ENCODE data around the gene CROCC2. TPM values are rescaled to one million over a fixed set of nuclear protein-coding genes. Genes with fewer than 3 reads are reported as not detected.

The CROCC2 gene
- total and polyA plus RNA-seq, 2 of the 13 experiments (the other 11 are each of a cell fraction or from before 2014, with no cell fraction given) = not detected

DNA sequence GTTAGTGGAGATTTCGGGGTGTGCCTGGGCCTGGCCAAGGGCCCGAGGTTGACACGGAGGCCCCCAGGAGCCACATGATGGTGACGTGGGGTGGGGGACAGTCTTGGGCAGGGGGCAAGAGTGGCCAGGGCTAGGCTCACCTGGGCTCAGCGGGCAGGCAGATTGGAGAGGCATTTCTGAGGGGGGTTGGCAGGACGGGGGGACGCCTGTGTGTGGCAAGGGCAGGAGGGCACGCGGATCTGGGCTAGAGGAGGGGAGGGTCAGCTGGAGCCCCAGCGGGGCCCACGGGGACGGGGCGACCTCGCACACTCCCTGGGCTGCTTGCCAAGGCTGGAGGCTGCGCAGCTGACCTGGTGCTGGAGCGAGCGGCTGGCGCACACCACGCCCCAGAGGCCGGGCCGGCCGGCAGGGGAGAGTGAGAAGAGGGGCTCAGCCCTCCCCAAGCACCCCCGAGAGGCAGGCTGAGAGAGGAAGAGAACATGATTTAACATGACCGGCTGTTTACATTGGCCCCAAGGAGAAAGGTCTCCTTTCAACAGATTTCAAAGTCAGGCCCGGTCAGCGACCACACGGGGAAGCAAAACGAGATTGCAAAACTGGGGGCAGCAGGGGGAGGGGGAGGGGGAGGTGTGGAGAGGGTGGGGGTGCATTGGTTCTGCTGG is 54.3 kb downstream of the CROCC2 start (continued):
- TF ChIP-seq, protein P1, sequence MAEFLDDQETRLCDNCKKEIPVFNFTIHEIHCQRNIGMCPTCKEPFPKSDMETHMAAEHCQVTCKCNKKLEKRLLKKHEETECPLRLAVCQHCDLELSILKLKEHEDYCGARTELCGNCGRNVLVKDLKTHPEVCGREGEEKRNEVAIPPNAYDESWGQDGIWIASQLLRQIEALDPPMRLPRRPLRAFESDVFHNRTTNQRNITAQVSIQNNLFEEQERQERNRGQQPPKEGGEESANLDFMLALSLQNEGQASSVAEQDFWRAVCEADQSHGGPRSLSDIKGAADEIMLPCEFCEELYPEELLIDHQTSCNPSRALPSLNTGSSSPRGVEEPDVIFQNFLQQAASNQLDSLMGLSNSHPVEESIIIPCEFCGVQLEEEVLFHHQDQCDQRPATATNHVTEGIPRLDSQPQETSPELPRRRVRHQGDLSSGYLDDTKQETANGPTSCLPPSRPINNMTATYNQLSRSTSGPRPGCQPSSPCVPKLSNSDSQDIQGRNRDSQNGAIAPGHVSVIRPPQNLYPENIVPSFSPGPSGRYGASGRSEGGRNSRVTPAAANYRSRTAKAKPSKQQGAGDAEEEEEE (CRISPR knock-in tag; IDR thresholded peaks at IDR 0.05; ENCODE audit: borderline replicate concordance) = peak; percentile 24; the same call in 1 of the 2 replicates
- TF ChIP-seq TCF7L2 (IDR thresholded peaks at IDR 0.05; ENCODE audit: low read depth, low read length) = no peak
- peak; percentile 60; the same call in 1 of the 2 replicates for TF ChIP-seq ZSCAN29 (CRISPR knock-in tag; conservative IDR thresholded peaks at IDR 0.05)
- TF ChIP-seq ZFP82 (CRISPR knock-in tag; IDR thresholded peaks at IDR 0.05; ENCODE audit: borderline replicate concordance) = no peak; the same call in 1 of the 2 replicates
- peak; percentile 67; the same call in 1 of the 2 replicates for TF ChIP-seq SIX4 (CRISPR knock-in tag; IDR thresholded peaks at IDR 0.05)
- TF ChIP-seq FOXO1 (CRISPR knock-in tag; IDR thresholded peaks at IDR 0.05) = peak; percentile 90
- no peak for TF ChIP-seq NBN (conservative IDR thresholded peaks at IDR 0.05)
- TF ChIP-seq ARNT (IDR thresholded peaks at IDR 0.05) = no peak
- no peak for TF ChIP-seq TERF1 (CRISPR knock-in tag; IDR thresholded peaks at IDR 0.05)
- peak; percentile 64; the same call in 1 of the 2 replicates for TF ChIP-seq ZNF205 (CRISPR knock-in tag; IDR thresholded peaks at IDR 0.05)
- TF ChIP-seq, protein P2, sequence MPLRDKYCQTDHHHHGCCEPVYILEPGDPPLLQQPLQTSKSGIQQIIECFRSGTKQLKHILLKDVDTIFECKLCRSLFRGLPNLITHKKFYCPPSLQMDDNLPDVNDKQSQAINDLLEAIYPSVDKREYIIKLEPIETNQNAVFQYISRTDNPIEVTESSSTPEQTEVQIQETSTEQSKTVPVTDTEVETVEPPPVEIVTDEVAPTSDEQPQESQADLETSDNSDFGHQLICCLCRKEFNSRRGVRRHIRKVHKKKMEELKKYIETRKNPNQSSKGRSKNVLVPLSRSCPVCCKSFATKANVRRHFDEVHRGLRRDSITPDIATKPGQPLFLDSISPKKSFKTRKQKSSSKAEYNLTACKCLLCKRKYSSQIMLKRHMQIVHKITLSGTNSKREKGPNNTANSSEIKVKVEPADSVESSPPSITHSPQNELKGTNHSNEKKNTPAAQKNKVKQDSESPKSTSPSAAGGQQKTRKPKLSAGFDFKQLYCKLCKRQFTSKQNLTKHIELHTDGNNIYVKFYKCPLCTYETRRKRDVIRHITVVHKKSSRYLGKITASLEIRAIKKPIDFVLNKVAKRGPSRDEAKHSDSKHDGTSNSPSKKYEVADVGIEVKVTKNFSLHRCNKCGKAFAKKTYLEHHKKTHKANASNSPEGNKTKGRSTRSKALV (CRISPR knock-in tag; IDR thresholded peaks at IDR 0.05) = peak; percentile 91
- 0 out of 2 replicates have a peak, but pooled peaks have one; percentile 40 for TF ChIP-seq SSRP1 (CRISPR knock-in tag; IDR thresholded peaks at IDR 0.05)
- peak; percentile 24; the same call in 1 of the 2 replicates for TF ChIP-seq ZNF703 (CRISPR knock-in tag; IDR thresholded peaks at IDR 0.05; ENCODE audit: borderline replicate concordance)
- TF ChIP-seq ZNF781 (CRISPR knock-in tag; IDR thresholded peaks at IDR 0.05; ENCODE audit: borderline replicate concordance, not compliant biosample characterization) = peak; percentile 86
- TF ChIP-seq, protein P3, sequence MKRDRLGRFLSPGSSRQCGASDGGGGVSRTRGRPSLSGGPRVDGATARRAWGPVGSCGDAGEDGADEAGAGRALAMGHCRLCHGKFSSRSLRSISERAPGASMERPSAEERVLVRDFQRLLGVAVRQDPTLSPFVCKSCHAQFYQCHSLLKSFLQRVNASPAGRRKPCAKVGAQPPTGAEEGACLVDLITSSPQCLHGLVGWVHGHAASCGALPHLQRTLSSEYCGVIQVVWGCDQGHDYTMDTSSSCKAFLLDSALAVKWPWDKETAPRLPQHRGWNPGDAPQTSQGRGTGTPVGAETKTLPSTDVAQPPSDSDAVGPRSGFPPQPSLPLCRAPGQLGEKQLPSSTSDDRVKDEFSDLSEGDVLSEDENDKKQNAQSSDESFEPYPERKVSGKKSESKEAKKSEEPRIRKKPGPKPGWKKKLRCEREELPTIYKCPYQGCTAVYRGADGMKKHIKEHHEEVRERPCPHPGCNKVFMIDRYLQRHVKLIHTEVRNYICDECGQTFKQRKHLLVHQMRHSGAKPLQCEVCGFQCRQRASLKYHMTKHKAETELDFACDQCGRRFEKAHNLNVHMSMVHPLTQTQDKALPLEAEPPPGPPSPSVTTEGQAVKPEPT (CRISPR knock-in tag; IDR thresholded peaks at IDR 0.05; ENCODE audit: low read depth) = 0 out of 2 replicates have a peak, but pooled peaks have one; percentile 1
- TF ChIP-seq JDP2 (CRISPR knock-in tag; IDR thresholded peaks at IDR 0.05; ENCODE audit: borderline replicate concordance) = no peak; the same call in 1 of the 2 replicates
- 0 out of 2 replicates have a peak, but pooled peaks have one; percentile 74 for TF ChIP-seq ZNF432 (CRISPR knock-in tag; IDR thresholded peaks at IDR 0.05; ENCODE audit: borderline replicate concordance)
- peak; percentile 95 for TF ChIP-seq ERF (CRISPR knock-in tag; IDR thresholded peaks at IDR 0.05)
- TF ChIP-seq PHF21A (CRISPR knock-in tag; IDR thresholded peaks at IDR 0.05) = peak; percentile 99
- no peak for TF ChIP-seq ZNF790 (CRISPR knock-in tag; IDR thresholded peaks at IDR 0.05; ENCODE audit: borderline replicate concordance)
- TF ChIP-seq ZNF782 (CRISPR knock-in tag; IDR thresholded peaks at IDR 0.05; ENCODE audit: borderline replicate concordance) = peak; percentile 84; the same call in 1 of the 2 replicates
- TF ChIP-seq NFKBIZ (CRISPR knock-in tag; IDR thresholded peaks at IDR 0.05) = no peak
- TF ChIP-seq ZNF296 (CRISPR knock-in tag; conservative IDR thresholded peaks at IDR 0.05) = peak; percentile 89
- peak; percentile 71 for TF ChIP-seq EEA1 (CRISPR knock-in tag; IDR thresholded peaks at IDR 0.05; ENCODE audit: borderline replicate concordance)

All from HepG2 (cell line).